Body of pancreas (tissue), 4 donors: ENCODE data around the gene ATOH8. TPM values are rescaled to one million over a fixed set of nuclear protein-coding genes. Genes with fewer than 3 reads are reported as not detected.

Source experiments
- ATAC-seq: fragments of 150-250 bp; one replicate; pipeline ENCODE4 v1.9.1; 2016
- DNase-seq, 4 donors: peaks; one replicate each; pipeline ENCODE4 v3.0.0-alpha.2; 2019
- H3K27ac ChIP-seq, 4 donors: fragments of 200-600 bp; sonication (generic); 1 replicate in 3 of 4; 2 replicates in 1 of 4; pipeline versions ENCODE4 v1.5.1 to v1.6.1; 2016 to 2019; ENCODE audit warnings: mild to moderate bottlenecking in 1 of 4, mixed read lengths in 1 of 4, moderate library complexity in 1 of 4
- H3K27me3 ChIP-seq, 2 donors: fragments of 200-600 bp; sonication (generic); one replicate each; pipeline ENCODE4 v1.6.0; 2016; ENCODE audit warnings: mild to moderate bottlenecking in 1 of 2
- H3K36me3 ChIP-seq, 2 donors: fragments of 200-600 bp; sonication (generic); replicated peaks in 1 of 2; 2 replicates each; pipeline ENCODE4 v1.5.1; 2016; ENCODE audit warnings: low read depth in 2 of 2; ENCODE audit not compliant: insufficient read depth in 1 of 2
- H3K4me1 ChIP-seq: fragments of 200-600 bp; sonication (generic); one replicate; pipeline ENCODE4 v1.6.0; 2016
- H3K4me3 ChIP-seq, 2 donors: fragments of 200-600 bp; sonication (generic); 1 replicate in 1 of 2; 2 replicates in 1 of 2; pipeline ENCODE4 v1.5.1; 2016 to 2019
- H3K9me3 ChIP-seq, 3 donors: fragments of 200-600 bp; sonication (generic); 1 replicate in 2 of 3; 2 replicates in 1 of 3; pipeline ENCODE4 v1.5.1; 2016
- CTCF ChIP-seq, 7 experiments: fragments of 450-650 bp in 4 of 7; fragments of 200-600 bp in 3 of 7; sonication (generic) in 3 of 7; IDR thresholded peaks; one replicate each; pipeline ENCODE4 v1.5.1; 2016 to 2019; ENCODE audit warnings: antibody characterized with exemption in 7 of 7
- POLR2A ChIP-seq, 3 donors: fragments of 450-650 bp; IDR thresholded peaks; one replicate each; pipeline ENCODE4 v1.6.1; 2016; ENCODE audit warnings: antibody characterized with exemption in 3 of 3, mild to moderate bottlenecking in 2 of 3
- WGBS, 2 donors: methylation state at CpG; one replicate each; pipeline ENCODE4 v1.1.5; 2017; 5-methylcytosine and 5-hydroxymethylcytosine counted together
- intact Hi-C: fragments of 100-400 bp; cut with DNase I; formaldehyde crosslinking; loops from one replicate; pipeline ENCODE4 v1.15.1; 2023
- total RNA-seq, 2 donors: library from RNA; depleted of rRNA; stranded (reverse); fragments of >200 nt; gene quantifications; one replicate each; pipeline ENCODE4 v1.1.0, GENCODE V29; 2016

Gene ATOH8
- total RNA-seq, 2 donors from 2014 or later: 12.9 to 14.5 TPM

DNA sequence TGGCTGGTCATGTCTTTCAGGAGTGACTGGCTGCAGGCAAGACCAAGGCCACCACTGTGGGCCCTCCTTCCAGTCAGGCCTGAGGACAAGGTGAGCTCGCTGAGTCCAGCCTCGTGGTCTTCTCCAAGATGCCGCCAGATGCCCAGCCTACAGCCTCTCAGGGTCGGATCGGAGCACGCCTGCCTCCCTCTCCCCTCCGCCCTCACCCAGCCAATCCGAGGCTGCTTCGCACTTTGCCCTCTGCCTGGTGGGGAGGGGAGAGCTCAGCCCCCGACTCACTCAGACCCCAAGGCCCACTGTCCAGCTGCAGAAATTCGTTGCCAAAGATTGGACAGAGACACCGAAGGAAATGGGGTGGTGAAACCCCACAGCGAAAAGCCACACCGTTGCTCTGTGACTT, 33.1 kb downstream of the ATOH8 start:
- WGBS, 2 donors: 88% methylated on average over 14 of the region's 14 CpGs
- intact Hi-C loops: no loop called here
- no peak for TF ChIP-seq CTCF (IDR thresholded peaks at IDR 0.05)
- no peak for TF ChIP-seq POLR2A (IDR thresholded peaks at IDR 0.05)
- Histone ChIP-seq H3K27ac (no peak overlapping the region), H3K4me1 (peaks cover under 1% of the 10 kb centered on the region), H3K36me3 (no peaks in the 10 kb centered on the region), H3K4me3 (no peak overlapping the region), H3K27me3 (no peaks in the 10 kb centered on the region), H3K9me3 (no peaks in the 10 kb centered on the region)
- DNase-seq: no peak
- ATAC-seq: no peak

GRCh38 chr2:85787282-85787980, 33.6 kb downstream of the ATOH8 start:
- TF ChIP-seq CTCF (IDR thresholded peaks at IDR 0.05): no peak
- TF ChIP-seq POLR2A (IDR thresholded peaks at IDR 0.05): no peak
- no peak for ATAC-seq
- H3K36me3 ChIP-seq: no peaks in the 10 kb centered on the region
- H3K27ac ChIP-seq: no peak overlapping the region
- DNase-seq: no peak
- intact Hi-C loops: no loop called here
- WGBS, 2 donors: 81 to 84% methylated on average over 7 to 8 of the region's 8 CpGs
- no peak overlapping the region for H3K4me3 ChIP-seq
- H3K4me1 ChIP-seq: peaks cover 6% of the 10 kb centered on the region
- no peaks in the 10 kb centered on the region for H3K9me3 ChIP-seq
- no peaks in the 10 kb centered on the region for H3K27me3 ChIP-seq

DNA sequence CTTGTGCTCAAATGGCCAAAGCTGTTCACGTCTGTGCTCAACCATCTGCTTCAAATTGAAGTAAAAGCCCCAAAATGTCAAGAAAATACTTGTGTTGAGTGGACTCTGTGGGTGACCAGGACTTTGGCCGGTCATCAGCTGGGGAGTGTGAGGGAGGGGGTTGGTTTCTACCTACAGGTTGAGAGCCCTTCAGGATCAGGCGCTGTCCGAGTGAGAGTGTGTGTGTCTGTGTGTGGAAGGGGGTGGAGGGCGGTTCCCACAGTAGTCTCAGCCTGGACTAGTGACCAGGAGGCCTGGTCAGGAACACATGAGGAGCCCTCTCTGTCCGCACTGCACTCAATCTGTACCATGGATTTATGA, 34.2 kb downstream of the ATOH8 start:
- no peaks in the 10 kb centered on the region for H3K36me3 ChIP-seq
- DNase-seq: no peak
- TF ChIP-seq CTCF (IDR thresholded peaks at IDR 0.05) (no peak), POLR2A (IDR thresholded peaks at IDR 0.05) (no peak)
- no peak overlapping the region for H3K27ac ChIP-seq
- peaks cover 11% of the 10 kb centered on the region for H3K4me1 ChIP-seq
- H3K9me3 ChIP-seq: no peaks in the 10 kb centered on the region
- H3K4me3 ChIP-seq: no peak overlapping the region
- H3K27me3 ChIP-seq: no peaks in the 10 kb centered on the region
- 86 to 95% methylated on average over 3 to 6 of the region's 6 CpGs for WGBS, 2 donors
- intact Hi-C loops: no loop called here
- no peak for ATAC-seq

GRCh38 chr2:85788603-85789002, 34.8 kb downstream of the ATOH8 start:
- Histone ChIP-seq H3K27me3 (no peaks in the 10 kb centered on the region), H3K36me3 (no peaks in the 10 kb centered on the region), H3K4me1 (peaks cover 18% of the 10 kb centered on the region), H3K9me3 (no peaks in the 10 kb centered on the region), H3K27ac (no peak overlapping the region), H3K4me3 (no peak overlapping the region)
- no peak for ATAC-seq
- WGBS, 2 donors: 84 to 87% methylated on average over 3 of the region's 3 CpGs
- DNase-seq: no peak
- intact Hi-C loops: no loop called here
- TF ChIP-seq CTCF (IDR thresholded peaks at IDR 0.05) (no peak), POLR2A (IDR thresholded peaks at IDR 0.05) (no peak)

GRCh38 chr2:85789271-85789670, 35.5 kb downstream of the ATOH8 start:
- TF ChIP-seq CTCF (IDR thresholded peaks at IDR 0.05): no peak
- TF ChIP-seq POLR2A (IDR thresholded peaks at IDR 0.05): no peak
- Histone ChIP-seq H3K27me3 (no peaks in the 10 kb centered on the region), H3K27ac (no peak overlapping the region), H3K9me3 (no peaks in the 10 kb centered on the region), H3K4me3 (no peak overlapping the region), H3K4me1 (peaks cover 23% of the 10 kb centered on the region), H3K36me3 (no peaks in the 10 kb centered on the region)
- no peak for ATAC-seq
- intact Hi-C loops: no loop called here
- 78 to 87% methylated on average over 5 of the region's 5 CpGs for WGBS, 2 donors
- DNase-seq: no peak
